Stimulated activated effector memory CD8-positive, alpha-beta T cell treated with anti-CD3 and anti-CD28 coated beads, Interleukin-12 subunit alpha, Interleukin-12 subunit beta, amount 100 ng/mL, for 72 hours (primary cell): Measurements from ENCODE around the gene MMD2.
A peak's percentile ranks its signal among the peaks of the same experiment; 100 is the strongest.
"Not testable (repeated sequence)": the region's sequence is repeated elsewhere in the genome, so short reads cannot be mapped to it uniquely, and the experiment has no call there.

Experiments
- ATAC-seq: fragments of 150-1000 bp; cut with Tn5 transposase; 2 replicates; pipeline ENCODE4 v1.10.0; 2021
- DNase-seq, 2 donors: peaks; one replicate each; pipeline ENCODE4 v3.0.0; 2021 to 2022; ENCODE audit warnings: low spot score in 2 of 2
- H3K27ac Mint-ChIP-seq: one replicate; pipeline ENCODE4 v1.8.0; 2022; ENCODE audit warnings: mild to moderate bottlenecking, mixed read lengths
- H3K36me3 Mint-ChIP-seq: one replicate; pipeline ENCODE4 v1.8.0; 2022; ENCODE audit warnings: mild to moderate bottlenecking, mixed read lengths
- H3K4me1 Mint-ChIP-seq: one replicate; pipeline ENCODE4 v1.8.0; 2022; ENCODE audit warnings: mixed read lengths
- H3K4me3 Mint-ChIP-seq: one replicate; pipeline ENCODE4 v1.8.0; 2022; ENCODE audit warnings: mild to moderate bottlenecking, mixed read lengths
- H3K9me3 Mint-ChIP-seq: one replicate; pipeline ENCODE4 v1.8.0; 2022; ENCODE audit warnings: mixed read lengths

The MMD2 gene

GRCh38 chr7:4958477-4959301 is at the start of gene MMD2:
MMD2 (minus strand) TSS chr7:4959187; CDS start chr7:4959017, 170 bp downstream.
- H3K4me1 Mint-ChIP-seq = peaks cover 6% of the 10 kb centered on the region
- H3K4me3 Mint-ChIP-seq = peak within 1 kb of the TSS; percentile 54
- H3K27ac Mint-ChIP-seq = no peak within 1 kb of the TSS
- DNase-seq (no peak), ATAC-seq (no peak)
- H3K9me3 Mint-ChIP-seq = no peaks in the 10 kb centered on the region
- no peaks in the 10 kb centered on the region for H3K36me3 Mint-ChIP-seq

- H3K4me3 Mint-ChIP-seq = no peak overlapping the region
- DNase-seq (no peak), ATAC-seq (no peak)
- peaks cover 65% of the 10 kb centered on the region for H3K36me3 Mint-ChIP-seq
- H3K4me1 Mint-ChIP-seq = no peaks in the 10 kb centered on the region
- no peak overlapping the region for H3K27ac Mint-ChIP-seq
- no peaks in the 10 kb centered on the region for H3K9me3 Mint-ChIP-seq
These were observed 46.1 kb upstream of the MMD2 start for GRCh38 chr7:5005066-5005465.

- Mint-ChIP-seq H3K4me3 (no peak overlapping the region), H3K9me3 (no peaks in the 10 kb centered on the region), H3K4me1 (peaks cover 18% of the 10 kb centered on the region), H3K27ac (no peak overlapping the region), H3K36me3 (peaks cover 66% of the 10 kb centered on the region)
- no peak for ATAC-seq
- no peak for DNase-seq
These were observed 42.9 kb upstream of the MMD2 start for GRCh38 chr7:5001911-5002310.

- Mint-ChIP-seq H3K4me3 (no peak overlapping the region), H3K4me1 (peaks cover 23% of the 10 kb centered on the region), H3K9me3 (no peaks in the 10 kb centered on the region), H3K27ac (peak overlapping the region; percentile 72), H3K36me3 (peaks cover 73% of the 10 kb centered on the region)
- ATAC-seq (no peak), DNase-seq (no peak)
These were observed 42.0 kb upstream of the MMD2 start for GRCh38 chr7:5001003-5001402.

GRCh38 chr7:4999369-4999950 is 40.5 kb upstream of the MMD2 start:
- Mint-ChIP-seq H3K27ac (peak overlapping the region; percentile 77), H3K9me3 (no peaks in the 10 kb centered on the region), H3K36me3 (peaks cover 73% of the 10 kb centered on the region), H3K4me1 (peaks cover 23% of the 10 kb centered on the region), H3K4me3 (no peak overlapping the region)
- ATAC-seq (no peak), DNase-seq (no peak)

- DNase-seq (no peak), ATAC-seq (peak; percentile 52)
- peaks cover 73% of the 10 kb centered on the region for H3K36me3 Mint-ChIP-seq
These were observed 39.9 kb upstream of the MMD2 start for GRCh38 chr7:4998910-4999309.

GRCh38 chr7:4998244-4998643 is 39.3 kb upstream of the MMD2 start:
- DNase-seq (no peak), ATAC-seq (no peak)
- peak overlapping the region; percentile 77 for H3K27ac Mint-ChIP-seq
- peaks cover 75% of the 10 kb centered on the region for H3K36me3 Mint-ChIP-seq
- H3K4me3 Mint-ChIP-seq = no peak overlapping the region
- peaks cover 23% of the 10 kb centered on the region for H3K4me1 Mint-ChIP-seq
- H3K9me3 Mint-ChIP-seq = no peaks in the 10 kb centered on the region

More at GRCh38 chr7:4998910-4999309, 39.9 kb upstream of the MMD2 start:
- H3K27ac Mint-ChIP-seq = peak overlapping the region; percentile 77
- no peaks in the 10 kb centered on the region for H3K9me3 Mint-ChIP-seq
- no peak overlapping the region for H3K4me3 Mint-ChIP-seq
- H3K4me1 Mint-ChIP-seq = peaks cover 23% of the 10 kb centered on the region

- H3K9me3 Mint-ChIP-seq = no peaks in the 10 kb centered on the region
- peaks cover 23% of the 10 kb centered on the region for H3K4me1 Mint-ChIP-seq
- peak overlapping the region; percentile 73 for H3K27ac Mint-ChIP-seq
- DNase-seq (no peak), ATAC-seq (no peak)
- H3K36me3 Mint-ChIP-seq = peaks cover 80% of the 10 kb centered on the region
- no peak overlapping the region for H3K4me3 Mint-ChIP-seq
These were observed 37.8 kb upstream of the MMD2 start for GRCh38 chr7:4996696-4997222.

GRCh38 chr7:4995429-4995969 is 36.5 kb upstream of the MMD2 start:
- Mint-ChIP-seq H3K36me3 (peaks cover 83% of the 10 kb centered on the region), H3K4me3 (no peak overlapping the region), H3K4me1 (peaks cover 23% of the 10 kb centered on the region), H3K27ac (peak overlapping the region; percentile 52), H3K9me3 (no peaks in the 10 kb centered on the region)
- DNase-seq (no peak), ATAC-seq (no peak)

GRCh38 chr7:4993471-4993870 is 34.5 kb upstream of the MMD2 start:
- Mint-ChIP-seq H3K27ac (no peak overlapping the region), H3K4me1 (peaks cover 11% of the 10 kb centered on the region), H3K9me3 (no peaks in the 10 kb centered on the region), H3K36me3 (peaks cover 97% of the 10 kb centered on the region), H3K4me3 (no peak overlapping the region)
- no peak for ATAC-seq
- no peak for DNase-seq

GRCh38 chr7:4982741-4983140 is 23.8 kb upstream of the MMD2 start:
- not testable (repeated sequence) for DNase-seq, H3K4me3 Mint-ChIP-seq, H3K27ac Mint-ChIP-seq, H3K9me3 Mint-ChIP-seq
- H3K4me1 Mint-ChIP-seq = peaks cover 47% of the 10 kb centered on the region
- H3K36me3 Mint-ChIP-seq = peaks cover 85% of the 10 kb centered on the region
- peak; percentile 93 for ATAC-seq

- Mint-ChIP-seq H3K4me1 (peaks cover 48% of the 10 kb centered on the region), H3K27ac (peak overlapping the region; percentile 45), H3K36me3 (peaks cover 85% of the 10 kb centered on the region)
- not testable (repeated sequence) for DNase-seq, H3K9me3 Mint-ChIP-seq, H3K4me3 Mint-ChIP-seq, ATAC-seq
These were observed 22.4 kb upstream of the MMD2 start for GRCh38 chr7:4981295-4981890.

GRCh38 chr7:4975626-4976025 is 16.6 kb upstream of the MMD2 start:
- ATAC-seq, H3K9me3 Mint-ChIP-seq, H3K27ac Mint-ChIP-seq, DNase-seq: not testable (repeated sequence)
- H3K36me3 Mint-ChIP-seq = peaks cover 65% of the 10 kb centered on the region
- H3K4me3 Mint-ChIP-seq = peak overlapping the region; percentile 98
- peaks cover 37% of the 10 kb centered on the region for H3K4me1 Mint-ChIP-seq

- peak; percentile 98 for ATAC-seq
These were observed 14.8 kb upstream of the MMD2 start for GRCh38 chr7:4973728-4974198.

GRCh38 chr7:4972446-4972845 is 13.5 kb upstream of the MMD2 start:
- H3K9me3 Mint-ChIP-seq, DNase-seq, H3K4me3 Mint-ChIP-seq, ATAC-seq: not testable (repeated sequence)
- H3K27ac Mint-ChIP-seq = peak overlapping the region; percentile 34
- peaks cover 18% of the 10 kb centered on the region for H3K4me1 Mint-ChIP-seq
- peaks cover 34% of the 10 kb centered on the region for H3K36me3 Mint-ChIP-seq

More at GRCh38 chr7:4973728-4974198, 14.8 kb upstream of the MMD2 start:
- H3K9me3 Mint-ChIP-seq = no peaks in the 10 kb centered on the region
- H3K36me3 Mint-ChIP-seq = peaks cover 47% of the 10 kb centered on the region
- H3K27ac Mint-ChIP-seq = peak overlapping the region; percentile 96
- peak; percentile 96 to 98 for DNase-seq
- peak overlapping the region; percentile 98 for H3K4me3 Mint-ChIP-seq
- H3K4me1 Mint-ChIP-seq = peaks cover 24% of the 10 kb centered on the region
